DOHH2 (cell line): Measurements from ENCODE around the gene FBXO28.
A peak's percentile ranks its signal among the peaks of the same experiment; 100 is the strongest.

Source experiments
- H3F3A ChIP-seq: fragments of 200-600 bp; sonication (generic), shearing (Covaris generic); 2 replicates; pipeline ENCODE4 v1.6.0; 2016; ENCODE audit warnings: antibody characterized with exemption, mild to moderate bottlenecking; ENCODE audit not compliant: control insufficient read depth, insufficient read depth
- H3K27ac ChIP-seq: fragments of 200-600 bp; sonication (generic); 2 replicates; pipeline ENCODE4 v1.5.1; 2014; ENCODE audit warnings: low read depth, mild to moderate bottlenecking, low read length, moderate library complexity
- H3K27me3 ChIP-seq: fragments of 200-600 bp; sonication (generic); 2 replicates; pipeline ENCODE4 v1.6.1; 2014; ENCODE audit warnings: mild to moderate bottlenecking, low read length, mixed read lengths; ENCODE audit not compliant: control insufficient read depth
- H3K36me3 ChIP-seq: fragments of 200-600 bp; sonication (generic); 2 replicates; pipeline ENCODE4 v1.6.1; 2014; ENCODE audit warnings: mild to moderate bottlenecking, low read length, moderate library complexity, mixed read lengths; ENCODE audit not compliant: control insufficient read depth
- H3K4me1 ChIP-seq: fragments of 200-600 bp; sonication (generic); 2 replicates; pipeline ENCODE4 v1.6.1; 2014; ENCODE audit warnings: mild to moderate bottlenecking, low read length, mixed read lengths; ENCODE audit not compliant: control insufficient read depth
- H3K4me2 ChIP-seq: fragments of 200-600 bp; sonication (generic); 2 replicates; pipeline ENCODE4 v1.6.0; 2014; ENCODE audit warnings: mild to moderate bottlenecking, low read length, moderate library complexity
- H3K4me3 ChIP-seq: fragments of 200-600 bp; sonication (generic); 2 replicates; pipeline ENCODE4 v1.5.1; 2014; ENCODE audit warnings: mild to moderate bottlenecking, low read length, mixed read lengths
- H3K79me2 ChIP-seq: fragments of 200-600 bp; sonication (generic); 2 replicates; pipeline ENCODE4 v1.6.1; 2014; ENCODE audit warnings: mild to moderate bottlenecking, low read length, mixed read lengths; ENCODE audit not compliant: control insufficient read depth
- H3K9me2 ChIP-seq: fragments of 200-600 bp; sonication (generic); replicated peaks from 2 replicates; pipeline ENCODE4 v1.6.1; 2014; ENCODE audit warnings: mild to moderate bottlenecking, low read length, mixed read lengths; ENCODE audit not compliant: control insufficient read depth
- H3K9me3 ChIP-seq: fragments of 200-600 bp; sonication (generic); 2 replicates; pipeline ENCODE4 v1.6.1; 2014; ENCODE audit warnings: antibody characterized with exemption, low read length, mixed read lengths; ENCODE audit not compliant: control insufficient read depth, insufficient read depth
- H4K20me1 ChIP-seq: fragments of 200-600 bp; sonication (generic); 2 replicates; pipeline ENCODE4 v1.6.0; 2014; ENCODE audit warnings: low read depth, mild to moderate bottlenecking, antibody characterized with exemption, low read length, moderate library complexity; ENCODE audit not compliant: control insufficient read depth, insufficient read depth
- CTCF ChIP-seq: fragments of 200-600 bp; sonication (generic); IDR thresholded peaks from one replicate; pipeline ENCODE4 v1.5.1; 2014; ENCODE audit warnings: antibody characterized with exemption, mild to moderate bottlenecking, low read depth, low read length; ENCODE audit not compliant: poor library complexity, severe bottlenecking
- EZH2phosphoT487 ChIP-seq: fragments of 200-600 bp; sonication (generic); IDR thresholded peaks from 2 replicates; pipeline ENCODE4 v1.6.1; 2017; ENCODE audit warnings: borderline replicate concordance, mild to moderate bottlenecking, antibody characterized with exemption, low read length, moderate library complexity, mixed read lengths

FBXO28 gene

GRCh38 chr1:224172229-224172628 lies 58.3 kb downstream of the FBXO28 start:
- Histone ChIP-seq H3F3A (no peaks in the 10 kb centered on the region), H3K4me2 (no peak overlapping the region), H3K9me2 (no peaks in the 10 kb centered on the region), H3K27me3 (no peaks in the 10 kb centered on the region), H3K79me2 (no peaks in the 10 kb centered on the region), H3K9me3 (no peaks in the 10 kb centered on the region), H3K27ac (no peak overlapping the region), H3K4me1 (peaks cover 32% of the 10 kb centered on the region), H3K36me3 (no peaks in the 10 kb centered on the region), H3K4me3 (no peak overlapping the region), H4K20me1 (no peaks in the 10 kb centered on the region)
- no peak for TF ChIP-seq CTCF
- TF ChIP-seq EZH2phosphoT487 = no peak

DNA sequence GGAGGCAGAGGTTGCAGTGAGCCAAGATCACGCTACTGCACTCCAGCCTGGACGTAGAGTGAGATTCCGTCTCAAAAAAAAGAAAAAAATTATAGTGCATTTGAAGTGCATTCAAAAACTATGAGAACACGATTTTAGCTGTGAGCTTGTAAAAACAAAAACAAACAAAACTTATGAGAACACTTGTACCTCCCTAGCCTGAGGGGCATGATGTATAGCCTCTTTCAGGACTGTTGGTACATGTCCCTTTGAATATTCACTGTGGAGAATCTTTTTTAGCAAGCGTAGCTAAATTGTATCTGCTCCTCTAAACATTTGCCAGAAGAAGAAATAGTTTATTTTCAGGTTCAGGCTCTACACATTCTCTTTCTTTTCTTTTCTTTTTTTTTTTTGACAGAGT lies 59.6 kb downstream of the FBXO28 start:
- no peak overlapping the region for H3K4me3 ChIP-seq
- no peaks in the 10 kb centered on the region for H3K36me3 ChIP-seq
- H4K20me1 ChIP-seq = no peaks in the 10 kb centered on the region
- no peaks in the 10 kb centered on the region for H3F3A ChIP-seq
- H3K27ac ChIP-seq = no peak overlapping the region
- TF ChIP-seq CTCF (no peak), EZH2phosphoT487 (no peak)
- H3K9me3 ChIP-seq = no peaks in the 10 kb centered on the region
- H3K9me2 ChIP-seq = no peaks in the 10 kb centered on the region
- no peaks in the 10 kb centered on the region for H3K79me2 ChIP-seq
- H3K4me2 ChIP-seq = no peak overlapping the region
- no peaks in the 10 kb centered on the region for H3K27me3 ChIP-seq
- peaks cover 31% of the 10 kb centered on the region for H3K4me1 ChIP-seq

GRCh38 chr1:224175617-224176016 lies 61.7 kb downstream of the FBXO28 start:
- Histone ChIP-seq H3K4me2 (peak overlapping the region; percentile 42), H3K36me3 (no peaks in the 10 kb centered on the region), H3K9me3 (no peaks in the 10 kb centered on the region), H3K79me2 (no peaks in the 10 kb centered on the region), H3K4me1 (peaks cover 24% of the 10 kb centered on the region), H4K20me1 (no peaks in the 10 kb centered on the region), H3K4me3 (no peak overlapping the region), H3F3A (peaks cover 3% of the 10 kb centered on the region; the same call in 1 of the 2 replicates), H3K9me2 (no peaks in the 10 kb centered on the region), H3K27me3 (no peaks in the 10 kb centered on the region), H3K27ac (no peak overlapping the region)
- TF ChIP-seq CTCF = no peak
- TF ChIP-seq EZH2phosphoT487 = no peak
